Measurements from ENCODE around the gene NRXN2.
"Not testable (repeated sequence)": the region's sequence is repeated elsewhere in the genome, so short reads cannot be mapped to it uniquely, and the experiment has no call there.

The NRXN2 gene

GRCh38 chr11:64721359-64721699 is 1.7 kb downstream of the NRXN2 start:
- DNase-seq (ENCODE audit: low read depth) = no peak

- DNase-seq (ENCODE audit: low read depth) = no peak
Measured at GRCh38 chr11:64720640-64721358, 2.2 kb downstream of the NRXN2 start.

- DNase-seq (ENCODE audit: low read depth) = no peak
Measured at GRCh38 chr11:64720167-64720566, 2.8 kb downstream of the NRXN2 start.

- no peak for DNase-seq (ENCODE audit: low read depth)
Measured at GRCh38 chr11:64719406-64719805, 3.6 kb downstream of the NRXN2 start.

- no peak for DNase-seq (ENCODE audit: low read depth)
Measured at GRCh38 chr11:64718780-64719124, 4.2 kb downstream of the NRXN2 start.

GRCh38 chr11:64718084-64718779 is 4.8 kb downstream of the NRXN2 start:
- DNase-seq (ENCODE audit: low read depth) = no peak

GRCh38 chr11:64717268-64717578 is 5.8 kb downstream of the NRXN2 start:
- DNase-seq (ENCODE audit: low read depth) = no peak

GRCh38 chr11:64716473-64717267 is 6.3 kb downstream of the NRXN2 start:
- DNase-seq (ENCODE audit: low read depth) = no peak

GRCh38 chr11:64715756-64716472 is 7.1 kb downstream of the NRXN2 start:
- no peak for DNase-seq (ENCODE audit: low read depth)

- no peak for DNase-seq (ENCODE audit: low read depth)
Measured at GRCh38 chr11:64715110-64715509, 7.9 kb downstream of the NRXN2 start.

- no peak for DNase-seq (ENCODE audit: low read depth)
Measured at GRCh38 chr11:64714666-64715065, 8.3 kb downstream of the NRXN2 start.

- DNase-seq (ENCODE audit: low read depth) = no peak
Measured at GRCh38 chr11:64713781-64714363, 9.1 kb downstream of the NRXN2 start.

GRCh38 chr11:64713016-64713707 is 9.8 kb downstream of the NRXN2 start:
- DNase-seq (ENCODE audit: low read depth) = peak; percentile 25

- no peak for DNase-seq (ENCODE audit: low read depth)
Measured at GRCh38 chr11:64712430-64713015, 10.5 kb downstream of the NRXN2 start.

- no peak for DNase-seq (ENCODE audit: low read depth)
Measured at GRCh38 chr11:64711956-64712362, 11.0 kb downstream of the NRXN2 start.

- DNase-seq (ENCODE audit: low read depth) = no peak
Measured at GRCh38 chr11:64711138-64711955, 11.7 kb downstream of the NRXN2 start.

- peak; percentile 32 for DNase-seq (ENCODE audit: low read depth)
Measured at GRCh38 chr11:64710418-64711137, 12.4 kb downstream of the NRXN2 start.

GRCh38 chr11:64705501-64705900 is 17.5 kb downstream of the NRXN2 start:
- DNase-seq (ENCODE audit: low read depth) = no peak

GRCh38 chr11:64703048-64703447 is 19.9 kb downstream of the NRXN2 start:
- DNase-seq (ENCODE audit: low read depth) = no peak

- not testable (repeated sequence) for DNase-seq (ENCODE audit: low read depth)
Measured at GRCh38 chr11:64701956-64702355, 21.0 kb downstream of the NRXN2 start.

Measured in EH (cell line).